Thyroid gland (tissue), 4 donors: ENCODE measurements around the gene CFDP1.

ENCODE experiments used
- POLR2A ChIP-seq, 2 donors: fragments of 450-650 bp; IDR thresholded peaks; one replicate each; pipeline ENCODE4 v1.6.1; 2017; ENCODE audit warnings: antibody characterized with exemption in 2 of 2, mild to moderate bottlenecking in 2 of 2, moderate library complexity in 1 of 2
- TF ChIP-seq, protein P1 (sequence below), 6 experiments: fragments of 200-600 bp in 3 of 6; fragments of 450-650 bp in 3 of 6; sonication (generic) in 3 of 6; IDR thresholded peaks; one replicate each; pipeline ENCODE4 v1.5.1; 2016 to 2019; ENCODE audit warnings: antibody characterized with exemption in 6 of 6, mild to moderate bottlenecking in 2 of 6, inconsistent platforms in 1 of 6, moderate library complexity in 1 of 6

DNA sequence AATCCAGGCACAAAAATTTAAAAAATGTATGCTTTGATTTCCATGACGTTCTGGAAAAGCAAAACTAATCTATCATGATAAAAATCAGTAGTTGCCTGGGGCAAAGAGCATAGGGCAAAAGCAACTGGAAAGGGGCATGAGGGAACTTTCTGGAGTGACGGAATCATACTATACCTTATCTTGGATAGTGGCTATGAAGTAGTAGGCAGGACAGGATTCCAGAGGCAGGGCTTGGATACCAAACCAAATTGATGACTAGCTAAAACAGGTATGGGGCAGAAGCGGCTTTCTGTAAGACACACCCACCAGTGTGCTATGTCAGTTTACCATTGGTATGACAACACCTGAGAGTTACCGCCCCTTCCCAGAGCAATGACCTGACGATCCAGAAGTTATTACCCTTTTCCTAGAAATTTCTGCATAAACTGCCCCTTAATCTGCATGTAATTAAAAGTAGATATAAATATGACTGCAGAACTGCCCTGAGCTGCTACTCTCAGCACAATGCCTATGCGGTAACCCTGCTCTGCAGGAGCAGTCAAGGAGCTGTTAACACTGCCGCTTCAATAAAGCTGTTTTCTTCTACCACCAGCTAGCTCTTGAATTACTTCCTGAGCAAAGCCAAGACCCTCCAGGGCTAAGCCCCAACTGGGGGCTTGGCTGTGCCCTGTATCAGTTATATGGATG, 56.7 kb downstream of the CFDP1 start:
- TF ChIP-seq, protein P1, sequence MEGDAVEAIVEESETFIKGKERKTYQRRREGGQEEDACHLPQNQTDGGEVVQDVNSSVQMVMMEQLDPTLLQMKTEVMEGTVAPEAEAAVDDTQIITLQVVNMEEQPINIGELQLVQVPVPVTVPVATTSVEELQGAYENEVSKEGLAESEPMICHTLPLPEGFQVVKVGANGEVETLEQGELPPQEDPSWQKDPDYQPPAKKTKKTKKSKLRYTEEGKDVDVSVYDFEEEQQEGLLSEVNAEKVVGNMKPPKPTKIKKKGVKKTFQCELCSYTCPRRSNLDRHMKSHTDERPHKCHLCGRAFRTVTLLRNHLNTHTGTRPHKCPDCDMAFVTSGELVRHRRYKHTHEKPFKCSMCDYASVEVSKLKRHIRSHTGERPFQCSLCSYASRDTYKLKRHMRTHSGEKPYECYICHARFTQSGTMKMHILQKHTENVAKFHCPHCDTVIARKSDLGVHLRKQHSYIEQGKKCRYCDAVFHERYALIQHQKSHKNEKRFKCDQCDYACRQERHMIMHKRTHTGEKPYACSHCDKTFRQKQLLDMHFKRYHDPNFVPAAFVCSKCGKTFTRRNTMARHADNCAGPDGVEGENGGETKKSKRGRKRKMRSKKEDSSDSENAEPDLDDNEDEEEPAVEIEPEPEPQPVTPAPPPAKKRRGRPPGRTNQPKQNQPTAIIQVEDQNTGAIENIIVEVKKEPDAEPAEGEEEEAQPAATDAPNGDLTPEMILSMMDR (IDR thresholded peaks at IDR 0.05) = no peak
- TF ChIP-seq POLR2A (IDR thresholded peaks at IDR 0.05) = no peak
